NCI-H2107 (cell line): Measurements from ENCODE around the gene COP1.

ENCODE experiments used
- DNase-seq: peaks from one replicate; lab custom pipeline; 2025; lab: John Stamatoyannopoulos, UW

The COP1 gene

GRCh38 chr1:175963740-175964139 lies 243.3 kb downstream of the COP1 start:
- DNase-seq = no peak

- no peak for DNase-seq
Measured at GRCh38 chr1:175960169-175960568, 246.9 kb downstream of the COP1 start.

- no peak for DNase-seq
Measured at GRCh38 chr1:175951627-175952026, 255.5 kb downstream of the COP1 start.

- DNase-seq = no peak
Measured at GRCh38 chr1:175947771-175948170, 259.3 kb downstream of the COP1 start.

- DNase-seq = no peak
Measured at GRCh38 chr1:175944591-175944990, 262.5 kb downstream of the COP1 start.

GRCh38 chr1:175941164-175941563 lies 265.9 kb downstream of the COP1 start:
- DNase-seq = no peak

- no peak for DNase-seq
Measured at GRCh38 chr1:175936736-175937135, 270.4 kb downstream of the COP1 start.

GRCh38 chr1:175935566-175936115 lies 271.4 kb downstream of the COP1 start:
- DNase-seq = no peak

- DNase-seq = no peak
Measured at GRCh38 chr1:175935166-175935565, 271.9 kb downstream of the COP1 start.

GRCh38 chr1:175933801-175934200 lies 273.3 kb downstream of the COP1 start:
- no peak for DNase-seq

- no peak for DNase-seq
Measured at GRCh38 chr1:175927944-175928343, 279.1 kb downstream of the COP1 start.

GRCh38 chr1:175922254-175922881 lies 284.7 kb downstream of the COP1 start:
- DNase-seq = no peak

- DNase-seq = no peak
Measured at GRCh38 chr1:175920381-175920780, 286.7 kb downstream of the COP1 start.

- no peak for DNase-seq
Measured at GRCh38 chr1:175919001-175919400, 288.1 kb downstream of the COP1 start.

GRCh38 chr1:175918364-175918801 lies 288.7 kb downstream of the COP1 start:
- DNase-seq = no peak

GRCh38 chr1:175914115-175914514 lies 293.0 kb downstream of the COP1 start:
- no peak for DNase-seq

- no peak for DNase-seq
Measured at GRCh38 chr1:175911138-175911537, 295.9 kb downstream of the COP1 start.

- no peak for DNase-seq
Measured at GRCh38 chr1:175906370-175906769, 300.7 kb downstream of the COP1 start.

GRCh38 chr1:175904808-175905207 lies 302.3 kb downstream of the COP1 start:
- no peak for DNase-seq

GRCh38 chr1:175902281-175902680 lies 304.8 kb downstream of the COP1 start:
- no peak for DNase-seq

GRCh38 chr1:175901076-175901836 lies 305.8 kb downstream of the COP1 start:
- no peak for DNase-seq

- DNase-seq = no peak
Measured at GRCh38 chr1:175900171-175900570, 306.9 kb downstream of the COP1 start.

- no peak for DNase-seq
Measured at GRCh38 chr1:175895966-175896365, 311.1 kb downstream of the COP1 start.
